HL-60 (cell line): ENCODE data around the gene RANBP3.

Experiments used
- CTCF ChIP-seq: IDR thresholded peaks from one replicate; pipeline ENCODE4 v1.5.1; 2011; ENCODE audit warnings: low read length, control low read depth, inconsistent platforms; ENCODE audit not compliant: insufficient read depth
- GABPA ChIP-seq: IDR thresholded peaks from 2 replicates; pipeline ENCODE4 v1.6.1; 2012; ENCODE audit warnings: low read depth
- POLR2AphosphoS5 ChIP-seq: IDR thresholded peaks from 2 replicates; pipeline ENCODE4 v1.6.1; 2012; ENCODE audit warnings: low read depth
- REST ChIP-seq: IDR thresholded peaks from 2 replicates; pipeline ENCODE4 v1.6.1; 2012; ENCODE audit warnings: low read depth; ENCODE audit not compliant: insufficient replicate concordance

- no peak for TF ChIP-seq CTCF
- TF ChIP-seq POLR2AphosphoS5 = no peak
- no peak for TF ChIP-seq GABPA
- no peak for TF ChIP-seq REST
These were observed 21.2 kb downstream of the RANBP3 start for GRCh38 chr19:5956728-5957127.
